GM12878 (cell line): Measurements from ENCODE around the gene SMARCD1. TPM values are rescaled to one million over a fixed set of nuclear protein-coding genes. Genes with fewer than 3 reads are reported as not detected.

Source experiments
- ATAC-seq: fragments of 200-7000 bp; cut with Tn5 transposase; 3 replicates; pipeline ENCODE4 v1.9.1; 2020; ENCODE audit warnings: mild to moderate bottlenecking, moderate library complexity
- BruUV-seq: library from RNA; stranded (reverse); fragments of 400-500 nt; replicated peaks from 2 replicates; lab custom pipeline; 2021; lab: Mats Ljungman, UMichigan
- CTCF ChIA-PET: fragments of 300-600 bp; sonication (Branson Sonifier 250); formaldehyde crosslinking; extraction: SDS; loops from one replicate; lab custom pipeline; 2021; ENCODE audit warnings: inconsistent platforms; lab: Yijun Ruan, JAX
- POLR2A ChIA-PET: fragments of 350-600 bp; formaldehyde crosslinking; extraction: SDS; loops from one replicate; lab custom pipeline; 2021; ENCODE audit warnings: inconsistent platforms; lab: Charles Lee
- RAD21 ChIA-PET: fragments of 300-600 bp; sonication (Branson Sonifier 250); formaldehyde crosslinking; loops from one replicate; lab custom pipeline; 2023; ENCODE audit warnings: antibody characterized with exemption; ENCODE audit not compliant: unreplicated experiment; lab: Charles Lee
- SMC1A ChIA-PET: fragments of 300-600 bp; sonication (Branson Sonifier 250); formaldehyde crosslinking; loops from one replicate; lab custom pipeline; 2023; ENCODE audit not compliant: unreplicated experiment, uncharacterized antibody; lab: Charles Lee
- DNase-seq: peaks from one replicate; pipeline ENCODE4 v3.0.0-alpha.2; 2011; ENCODE audit warnings: low read depth, low spot score
- FAIRE-seq: peaks from 3 replicates; lab custom pipeline; 2011; peaks lifted over from hg19 to GRCh38; lab: Jason Lieb, UNC
- H2AFZ ChIP-seq: 2 replicates; pipeline ENCODE4 v1.6.0; 2011; ENCODE audit warnings: low read depth, low read length, control low read depth; ENCODE audit not compliant: control insufficient read depth
- H3K27ac ChIP-seq: 2 replicates; pipeline ENCODE4 v1.5.1; 2011; ENCODE audit warnings: control low read depth; ENCODE audit not compliant: control insufficient read depth, insufficient read depth
- H3K27me3 ChIP-seq, 2 experiments: replicated peaks in 1 of 2; 2 replicates each; pipeline versions ENCODE4 v1.6.0 to v1.6.1; 2011; ENCODE audit warnings: low read length in 1 of 2; ENCODE audit not compliant: control insufficient read depth in 2 of 2, insufficient read depth in 2 of 2
- H3K36me3 ChIP-seq, 2 experiments: 2 replicates each; pipeline ENCODE4 v1.5.1; 2011; ENCODE audit warnings: low read length in 1 of 2; ENCODE audit not compliant: control insufficient read depth in 2 of 2, insufficient read depth in 2 of 2
- H3K4me1 ChIP-seq: 2 replicates; pipeline ENCODE4 v1.6.1; 2011; ENCODE audit warnings: mild to moderate bottlenecking, low read length, moderate library complexity, mixed read lengths; ENCODE audit not compliant: control insufficient read depth, insufficient read depth
- H3K4me2 ChIP-seq: 2 replicates; pipeline ENCODE4 v1.6.0; 2011; ENCODE audit warnings: control low read depth; ENCODE audit not compliant: control insufficient read depth, insufficient read depth
- H3K4me3 ChIP-seq: fragments of 200-600 bp; sonication (generic); 2 replicates; pipeline ENCODE4 v1.5.1; 2016
- H3K79me2 ChIP-seq: 2 replicates; pipeline ENCODE4 v1.6.0; 2011; ENCODE audit warnings: low read length; ENCODE audit not compliant: control insufficient read depth, insufficient read depth
- H3K9ac ChIP-seq: 2 replicates; pipeline ENCODE4 v1.8.0; 2011; ENCODE audit warnings: low read length, control low read depth, mixed read lengths; ENCODE audit not compliant: control insufficient read depth, insufficient read depth
- H3K9me3 ChIP-seq: replicated peaks from 3 replicates; pipeline ENCODE4 v1.5.1; 2011; ENCODE audit warnings: mild to moderate bottlenecking, low read length; ENCODE audit not compliant: control insufficient read depth, insufficient read depth
- H4K20me1 ChIP-seq: 2 replicates; pipeline ENCODE4 v1.6.0; 2011; ENCODE audit not compliant: control insufficient read depth, insufficient read depth
- CHD2 ChIP-seq: IDR thresholded peaks from 2 replicates; pipeline ENCODE4 v1.6.1; 2011; ENCODE audit warnings: low read depth, low read length, improper control_type of control experiment, borderline replicate concordance
- IKZF2 ChIP-seq, 2 experiments: fragments of 450-650 bp; IDR thresholded peaks; 2 replicates each; pipeline ENCODE4 v1.6.1; 2017; ENCODE audit warnings: mild to moderate bottlenecking in 2 of 2, moderate library complexity in 2 of 2
- MXI1 ChIP-seq: fragments of 150-350 bp; IDR thresholded peaks from 2 replicates; pipeline ENCODE4 v1.6.1; 2011; ENCODE audit warnings: low read depth, mild to moderate bottlenecking, inconsistent platforms, low read length, improper control_type of control experiment
- RB1 ChIP-seq: fragments of 450-650 bp; formaldehyde crosslinking; IDR thresholded peaks from 2 replicates; pipeline ENCODE4 v1.6.1; 2017; ENCODE audit warnings: mild to moderate bottlenecking, borderline replicate concordance
- RUNX3 ChIP-seq: IDR thresholded peaks from 2 replicates; pipeline ENCODE4 v1.6.1; 2012; ENCODE audit warnings: low read length, inconsistent platforms
- ZNF24 ChIP-seq: fragments of 450-650 bp; IDR thresholded peaks from 2 replicates; pipeline ENCODE4 v1.6.1; 2017; ENCODE audit warnings: antibody characterized with exemption, mild to moderate bottlenecking
- WGBS: methylation state at CpG from one replicate; pipeline ENCODE4 v1.1.6; 2016; ENCODE audit warnings: low lambda C conversion rate; ENCODE audit not compliant: insufficient replicate concordance, insufficient coverage; ENCODE audit errors: missing lambda C conversion rate; 5-methylcytosine and 5-hydroxymethylcytosine counted together
- in situ Hi-C: fragments of 300-500 bp; cut with MboI; formaldehyde crosslinking; loops from 9 replicates; pipeline ENCODE4 v1.14.3; 2018; ENCODE audit warnings: mixed read lengths
- intact Hi-C: fragments of 100-400 bp; cut with micrococcal nuclease; formaldehyde crosslinking; loops from one replicate; pipeline ENCODE4 v1.14.2; 2022; ENCODE audit not compliant: unreplicated experiment
- polyA plus RNA-seq, 11 experiments: library from polyadenylated mRNA; depleted of rRNA in 4 of 11; unstranded in 6 of 11; stranded (reverse) in 5 of 11; fragments of >200 nt; fragmentation: Nextera tagmentation in 4 of 11; fragmentation: Illumina TruSeq in 1 of 11; extraction: Ambion mirVana in 4 of 11; extraction: Trizol in 1 of 11; gene quantifications; 1 replicate in 1 of 11; 2 replicates in 10 of 11; pipeline versions ENCODE4 v1.2.1 to v1.2.3, GENCODE V29; 2011 to 2016; ENCODE audit warnings: inconsistent platforms in 2 of 11, missing spikeins in 2 of 11, low read depth in 1 of 11
- total RNA-seq, 4 experiments: library from RNA; depleted of rRNA in 3 of 4; stranded (reverse); fragments of >200 nt in 3 of 4; fragmentation: Illumina TruSeq in 1 of 4; extraction: Trizol in 1 of 4; gene quantifications; 2 replicates each; pipeline versions ENCODE4 v1.2.1 to v1.2.3, GENCODE V29; 2013 to 2021
- TF ChIP-seq, protein P1 (sequence below): fragments of 450-650 bp; IDR thresholded peaks from 2 replicates; pipeline ENCODE4 v1.6.1; 2017; ENCODE audit warnings: mild to moderate bottlenecking, low read depth, inconsistent platforms; ENCODE audit not compliant: poor library complexity, severe bottlenecking
- TF ChIP-seq, protein P2 (sequence below): fragments of 450-650 bp; IDR thresholded peaks from 2 replicates; pipeline ENCODE4 v1.6.1; 2017; ENCODE audit warnings: mild to moderate bottlenecking
- TF ChIP-seq, protein P3 (sequence below): IDR thresholded peaks from 2 replicates; pipeline ENCODE4 v1.6.1; 2012; ENCODE audit warnings: mild to moderate bottlenecking, low read depth, low read length
- TF ChIP-seq, protein P4 (sequence below): IDR thresholded peaks from 2 replicates; pipeline ENCODE4 v1.6.1; 2012; ENCODE audit warnings: low read depth, low read length, improper control_type of control experiment

SMARCD1 gene
- total and polyA plus RNA-seq, 10 of the 15 experiments (the other 5 are each of a cell fraction or from before 2014, with no cell fraction given): 1.4 to 92.4 (median 58.9) TPM

DNA sequence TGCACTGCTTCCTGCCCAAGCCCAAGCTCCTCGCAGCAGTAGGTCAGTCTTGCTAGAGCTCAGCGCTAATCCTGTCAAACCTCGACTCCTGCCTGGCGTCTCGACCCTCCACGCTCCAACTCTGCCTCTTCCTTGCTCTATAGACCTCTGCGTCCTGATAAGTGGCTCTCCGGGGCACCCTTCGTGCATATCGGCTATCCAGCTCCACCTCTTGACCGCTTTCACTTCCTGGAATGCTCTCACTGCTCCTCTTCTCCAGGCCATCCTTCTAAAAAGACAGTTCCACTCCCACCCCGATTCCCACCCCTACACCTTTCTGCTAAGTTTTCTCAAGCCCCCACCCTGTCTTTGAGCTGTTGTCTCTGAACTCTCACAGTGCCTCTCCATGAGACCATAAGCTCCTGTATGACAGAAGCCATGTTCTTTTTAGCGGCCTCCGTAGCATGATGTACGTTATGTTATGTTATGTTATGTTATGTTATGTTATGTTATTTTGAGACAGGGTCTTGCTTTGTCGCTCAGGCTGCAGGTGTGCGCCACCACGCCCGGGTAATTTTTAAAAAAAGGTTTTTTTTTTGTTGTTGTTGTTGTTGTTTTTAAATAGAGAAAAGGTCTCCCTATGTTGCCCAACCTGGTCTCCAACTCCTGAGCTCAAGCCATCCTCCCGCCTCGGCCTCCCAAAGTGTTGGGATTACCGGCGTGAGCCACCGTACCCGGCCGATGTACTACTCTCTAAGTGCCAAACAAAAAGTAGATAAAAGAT, 27.5 kb downstream of the SMARCD1 start:
- ChIA-PET POLR2A (interaction anchor here (0.6 to 5.0 kb wide), 18 partner anchors 13 to 1039 kb away, joined by 3 to 72 read pairs (median 5); partner anchors contain the start of genes CERS5, RACGAP1 and SMARCD1), CTCF (interaction anchor here (0.9 to 13.0 kb wide), 41 partner anchors 9 to 549 kb away, joined by 3 to 257 read pairs (median 8); partner anchors contain the start of genes CERS5, GPD1, LIMA1 and RACGAP1), SMC1A (interaction anchor here (0.6 to 4.8 kb wide), 23 partner anchors 8 to 455 kb away, joined by 3 to 36 read pairs (median 7); partner anchors contain the start of genes CERS5, RACGAP1 and SMARCD1), RAD21 (interaction anchor here (0.8 to 5.1 kb wide), 14 partner anchors 9 to 290 kb away, joined by 3 to 66 read pairs (median 8); partner anchors contain the start of genes CERS5, GPD1 and SMARCD1)
- WGBS: 9% methylated on average over 26 of the region's 26 CpGs
- peak; percentile 4 for ATAC-seq
- H3K27me3 ChIP-seq: no peaks in the 10 kb centered on the region
- peaks cover 0 to 4% of the 10 kb centered on the region in 2 experiments; a peak in 1 of 4 replicates for H3K36me3 ChIP-seq
- TSS peak; percentile 51 for BruUV-seq
- peaks cover 42% of the 10 kb centered on the region for H3K79me2 ChIP-seq
- intact Hi-C loops: loop anchor here (1.0 kb wide), 1 partner anchor 27 kb away; the partner anchor contains the start of gene SMARCD1
- peak overlapping the region; percentile 99 for H3K4me3 ChIP-seq
- FAIRE-seq: no peak
- H3K9me3 ChIP-seq: no peaks in the 10 kb centered on the region
- peak overlapping the region; percentile 87 for H2AFZ ChIP-seq
- no peak for DNase-seq
- peak overlapping the region; percentile 73 for H3K4me2 ChIP-seq
- no peaks in the 10 kb centered on the region for H4K20me1 ChIP-seq
- H3K4me1 ChIP-seq: peaks cover 21% of the 10 kb centered on the region
- peak overlapping the region; percentile 90 for H3K27ac ChIP-seq
- in situ Hi-C loops: no loop called here
- H3K9ac ChIP-seq: peak overlapping the region; percentile 93
- TF ChIP-seq ZNF24 (no peak), IKZF2 (IDR thresholded peaks at IDR 0.05) (peak in 1 of 2 experiments; percentile 50; a peak in 1 of 4 replicates), RB1 (no peak), RUNX3 (peak; percentile 2; the same call in 1 of the 2 replicates), MXI1 (no peak), CHD2 (no peak)
- TF ChIP-seq, protein P1, sequence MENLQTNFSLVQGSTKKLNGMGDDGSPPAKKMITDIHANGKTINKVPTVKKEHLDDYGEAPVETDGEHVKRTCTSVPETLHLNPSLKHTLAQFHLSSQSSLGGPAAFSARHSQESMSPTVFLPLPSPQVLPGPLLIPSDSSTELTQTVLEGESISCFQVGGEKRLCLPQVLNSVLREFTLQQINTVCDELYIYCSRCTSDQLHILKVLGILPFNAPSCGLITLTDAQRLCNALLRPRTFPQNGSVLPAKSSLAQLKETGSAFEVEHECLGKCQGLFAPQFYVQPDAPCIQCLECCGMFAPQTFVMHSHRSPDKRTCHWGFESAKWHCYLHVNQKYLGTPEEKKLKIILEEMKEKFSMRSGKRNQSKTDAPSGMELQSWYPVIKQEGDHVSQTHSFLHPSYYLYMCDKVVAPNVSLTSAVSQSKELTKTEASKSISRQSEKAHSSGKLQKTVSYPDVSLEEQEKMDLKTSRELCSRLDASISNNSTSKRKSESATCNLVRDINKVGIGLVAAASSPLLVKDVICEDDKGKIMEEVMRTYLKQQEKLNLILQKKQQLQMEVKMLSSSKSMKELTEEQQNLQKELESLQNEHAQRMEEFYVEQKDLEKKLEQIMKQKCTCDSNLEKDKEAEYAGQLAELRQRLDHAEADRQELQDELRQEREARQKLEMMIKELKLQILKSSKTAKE: no peak
- TF ChIP-seq, protein P2, sequence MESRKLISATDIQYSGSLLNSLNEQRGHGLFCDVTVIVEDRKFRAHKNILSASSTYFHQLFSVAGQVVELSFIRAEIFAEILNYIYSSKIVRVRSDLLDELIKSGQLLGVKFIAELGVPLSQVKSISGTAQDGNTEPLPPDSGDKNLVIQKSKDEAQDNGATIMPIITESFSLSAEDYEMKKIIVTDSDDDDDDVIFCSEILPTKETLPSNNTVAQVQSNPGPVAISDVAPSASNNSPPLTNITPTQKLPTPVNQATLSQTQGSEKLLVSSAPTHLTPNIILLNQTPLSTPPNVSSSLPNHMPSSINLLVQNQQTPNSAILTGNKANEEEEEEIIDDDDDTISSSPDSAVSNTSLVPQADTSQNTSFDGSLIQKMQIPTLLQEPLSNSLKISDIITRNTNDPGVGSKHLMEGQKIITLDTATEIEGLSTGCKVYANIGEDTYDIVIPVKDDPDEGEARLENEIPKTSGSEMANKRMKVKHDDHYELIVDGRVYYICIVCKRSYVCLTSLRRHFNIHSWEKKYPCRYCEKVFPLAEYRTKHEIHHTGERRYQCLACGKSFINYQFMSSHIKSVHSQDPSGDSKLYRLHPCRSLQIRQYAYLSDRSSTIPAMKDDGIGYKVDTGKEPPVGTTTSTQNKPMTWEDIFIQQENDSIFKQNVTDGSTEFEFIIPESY: no peak
- TF ChIP-seq, protein P3, sequence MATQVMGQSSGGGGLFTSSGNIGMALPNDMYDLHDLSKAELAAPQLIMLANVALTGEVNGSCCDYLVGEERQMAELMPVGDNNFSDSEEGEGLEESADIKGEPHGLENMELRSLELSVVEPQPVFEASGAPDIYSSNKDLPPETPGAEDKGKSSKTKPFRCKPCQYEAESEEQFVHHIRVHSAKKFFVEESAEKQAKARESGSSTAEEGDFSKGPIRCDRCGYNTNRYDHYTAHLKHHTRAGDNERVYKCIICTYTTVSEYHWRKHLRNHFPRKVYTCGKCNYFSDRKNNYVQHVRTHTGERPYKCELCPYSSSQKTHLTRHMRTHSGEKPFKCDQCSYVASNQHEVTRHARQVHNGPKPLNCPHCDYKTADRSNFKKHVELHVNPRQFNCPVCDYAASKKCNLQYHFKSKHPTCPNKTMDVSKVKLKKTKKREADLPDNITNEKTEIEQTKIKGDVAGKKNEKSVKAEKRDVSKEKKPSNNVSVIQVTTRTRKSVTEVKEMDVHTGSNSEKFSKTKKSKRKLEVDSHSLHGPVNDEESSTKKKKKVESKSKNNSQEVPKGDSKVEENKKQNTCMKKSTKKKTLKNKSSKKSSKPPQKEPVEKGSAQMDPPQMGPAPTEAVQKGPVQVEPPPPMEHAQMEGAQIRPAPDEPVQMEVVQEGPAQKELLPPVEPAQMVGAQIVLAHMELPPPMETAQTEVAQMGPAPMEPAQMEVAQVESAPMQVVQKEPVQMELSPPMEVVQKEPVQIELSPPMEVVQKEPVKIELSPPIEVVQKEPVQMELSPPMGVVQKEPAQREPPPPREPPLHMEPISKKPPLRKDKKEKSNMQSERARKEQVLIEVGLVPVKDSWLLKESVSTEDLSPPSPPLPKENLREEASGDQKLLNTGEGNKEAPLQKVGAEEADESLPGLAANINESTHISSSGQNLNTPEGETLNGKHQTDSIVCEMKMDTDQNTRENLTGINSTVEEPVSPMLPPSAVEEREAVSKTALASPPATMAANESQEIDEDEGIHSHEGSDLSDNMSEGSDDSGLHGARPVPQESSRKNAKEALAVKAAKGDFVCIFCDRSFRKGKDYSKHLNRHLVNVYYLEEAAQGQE: no peak
- TF ChIP-seq, protein P4, sequence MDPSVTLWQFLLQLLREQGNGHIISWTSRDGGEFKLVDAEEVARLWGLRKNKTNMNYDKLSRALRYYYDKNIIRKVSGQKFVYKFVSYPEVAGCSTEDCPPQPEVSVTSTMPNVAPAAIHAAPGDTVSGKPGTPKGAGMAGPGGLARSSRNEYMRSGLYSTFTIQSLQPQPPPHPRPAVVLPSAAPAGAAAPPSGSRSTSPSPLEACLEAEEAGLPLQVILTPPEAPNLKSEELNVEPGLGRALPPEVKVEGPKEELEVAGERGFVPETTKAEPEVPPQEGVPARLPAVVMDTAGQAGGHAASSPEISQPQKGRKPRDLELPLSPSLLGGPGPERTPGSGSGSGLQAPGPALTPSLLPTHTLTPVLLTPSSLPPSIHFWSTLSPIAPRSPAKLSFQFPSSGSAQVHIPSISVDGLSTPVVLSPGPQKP: no peak
